ENCODE results near the gene SLFN5. TPM values are rescaled to one million over a fixed set of nuclear protein-coding genes. Genes with fewer than 3 reads are reported as not detected.

SLFN5 gene
- 17.3 TPM for total RNA-seq

DNA sequence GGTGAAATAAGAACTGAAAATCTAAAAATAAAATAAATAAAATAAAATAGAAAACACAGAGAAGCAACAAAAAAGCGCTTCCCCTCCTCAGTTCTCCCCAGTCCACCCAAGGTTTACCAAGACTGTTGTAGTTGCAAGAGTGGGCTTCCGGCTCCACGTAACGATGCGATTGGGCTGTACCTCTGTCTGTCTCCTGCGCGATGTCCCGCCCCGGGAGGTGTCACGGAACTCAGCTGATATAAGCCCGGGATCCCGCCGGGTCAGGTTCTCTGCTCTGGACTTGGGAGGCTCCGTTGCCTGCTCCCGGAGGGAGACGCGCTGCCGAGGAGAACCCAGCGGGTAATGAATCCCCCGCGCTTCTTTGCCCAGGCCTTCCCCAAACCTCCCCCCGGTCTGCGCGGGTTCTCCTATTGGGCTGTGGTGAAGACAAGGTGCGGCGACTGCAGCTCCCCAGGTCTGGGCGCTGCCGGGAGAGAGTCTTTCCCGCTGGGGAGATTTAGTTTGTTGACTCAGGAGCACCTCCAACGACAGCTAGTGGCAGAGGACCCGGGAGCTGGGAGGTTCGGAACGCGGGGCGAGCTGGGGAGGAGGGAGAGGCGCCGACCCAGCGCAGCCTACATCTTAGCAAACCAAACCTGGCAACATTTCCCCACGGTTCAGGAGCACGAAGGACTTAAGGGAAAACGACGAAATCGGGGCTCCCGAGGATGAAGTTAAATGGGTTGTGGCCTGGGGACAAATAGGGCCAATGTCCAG, at the start of gene SLFN5:
Gene SLFN5, plus strand, starts transcription at position 268 of the 756 bp plus-strand sequence. CDS start 15,619 bp downstream, outside the sequence.

DNA sequence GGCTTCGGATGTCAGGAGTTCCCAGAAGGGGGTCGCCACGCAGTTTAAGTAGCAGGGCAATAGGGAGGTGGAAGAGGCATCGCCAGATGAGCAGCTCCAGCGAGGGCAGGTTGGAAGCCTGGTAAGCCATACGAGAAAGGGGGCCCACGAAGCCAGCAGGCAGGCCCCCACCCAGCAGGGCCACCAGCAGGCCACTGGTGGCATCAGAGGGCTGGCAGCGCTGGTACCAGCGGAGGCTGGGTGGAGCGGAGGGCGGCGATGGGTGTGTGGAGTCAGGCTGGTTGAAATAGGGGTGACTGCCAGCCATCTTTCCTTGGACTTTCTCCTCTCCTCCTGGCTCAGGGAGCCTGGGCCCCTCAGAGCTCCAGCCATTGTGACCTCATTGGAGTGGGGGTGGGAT, 48.9 kb upstream of the SLFN5 start, which contains the start of gene SLC35G3:
Gene SLC35G3, minus strand, starts transcription at position 393 of the 400 bp plus-strand sequence. Its CDS starts 86 bp downstream, at position 307.

Other genes starting within 250 kb of the SLFN5 start
- 13.2 TPM for gene RFFL, start 179.4 kb upstream of the SLFN5 start, total RNA-seq
- 10.3 TPM for gene RAD51D, start 123.2 kb upstream of the SLFN5 start, total RNA-seq
- not detected for gene FNDC8, start 121.5 kb upstream of the SLFN5 start, total RNA-seq
- 24.4 TPM for gene NLE1, start 100.8 kb upstream of the SLFN5 start, total RNA-seq
- 14.8 TPM for gene UNC45B, start 95.3 kb upstream of the SLFN5 start, total RNA-seq
- gene SLC35G3, start 48.7 kb upstream of the SLFN5 start, total RNA-seq: not detected
- 14.7 TPM for gene SLFN11, start 130.5 kb downstream of the SLFN5 start, total RNA-seq
- 11.5 TPM for gene SLFN12, start 189.4 kb downstream of the SLFN5 start, total RNA-seq
- 2.7 TPM for gene SLFN13, start 205.7 kb downstream of the SLFN5 start, total RNA-seq

All from camera-type eye (tissue), 1 donor.